ENCODE results near the gene NR2F1.

Gene NR2F1

GRCh38 chr5:93642526-93642925 is 59.5 kb downstream of the NR2F1 start:
- no peak for DNase-seq (ENCODE audit: low spot score)

All from LoVo (cell line).